GM23248 (cell line): ENCODE measurements around the gene SYPL1.

ENCODE experiments used
- EZH2 ChIP-seq: fragments of 200-600 bp; sonication (generic); IDR thresholded peaks from 2 replicates; pipeline ENCODE4 v1.6.1; 2018; ENCODE audit warnings: antibody characterized with exemption, mild to moderate bottlenecking; ENCODE audit not compliant: insufficient read depth, poor library complexity, severe bottlenecking
- EZH2phosphoT487 ChIP-seq: fragments of 200-600 bp; sonication (generic); IDR thresholded peaks from 2 replicates; pipeline ENCODE4 v1.6.1; 2018; ENCODE audit warnings: antibody characterized with exemption, moderate library complexity, mild to moderate bottlenecking, low read depth; ENCODE audit not compliant: insufficient read depth

GRCh38 chr7:106065575-106066500 is 46.3 kb downstream of the SYPL1 start:
- TF ChIP-seq EZH2 (no peak), EZH2phosphoT487 (no peak)
